NT2/D1 (cell line): ENCODE results near the gene FOXO6.

Experiments
- SUZ12 ChIP-seq: IDR thresholded peaks from 2 replicates; pipeline ENCODE4 v1.6.1; 2011; ENCODE audit not compliant: insufficient read length, insufficient read depth; ENCODE audit errors: extremely low read depth
- YY1 ChIP-seq: IDR thresholded peaks from 2 replicates; pipeline ENCODE4 v1.6.1; 2011; ENCODE audit not compliant: insufficient read length, insufficient read depth
- ZNF274 ChIP-seq: IDR thresholded peaks from 2 replicates; pipeline ENCODE4 v1.6.1; 2011; ENCODE audit warnings: mild to moderate bottlenecking, low read depth, low read length

GRCh38 chr1:41368366-41368765 lies 7.1 kb downstream of the FOXO6 start:
- TF ChIP-seq YY1, result no peak
- no peak for TF ChIP-seq SUZ12
- no peak for TF ChIP-seq ZNF274
